Eye (tissue), 1 donor: ENCODE data around the gene SLC45A3.
"Not testable (repeated sequence)": the region's sequence is repeated elsewhere in the genome, so short reads cannot be mapped to it uniquely, and the experiment has no call there.

ENCODE experiments used
- DNase-seq: peaks from one replicate; pipeline ENCODE4 v3.0.0-alpha.2; 2015

The SLC45A3 gene

GRCh38 chr1:205680073-205680851, at the start of gene SLC45A3:
Gene SLC45A3 (minus strand): TSS chr1:205680509. CDS start chr1:205664656, 15,853 bp downstream.
- DNase-seq: peak; percentile 68

GRCh38 chr1:205726619-205727125, 46.4 kb upstream of the SLC45A3 start:
- DNase-seq: no peak

- no peak for DNase-seq
These were observed 45.2 kb upstream of the SLC45A3 start for GRCh38 chr1:205725514-205725913.

GRCh38 chr1:205720740-205721139, 40.4 kb upstream of the SLC45A3 start:
- DNase-seq: not testable (repeated sequence)

- no peak for DNase-seq
These were observed 39.5 kb upstream of the SLC45A3 start for GRCh38 chr1:205719762-205720161.

- no peak for DNase-seq
These were observed 38.7 kb upstream of the SLC45A3 start for GRCh38 chr1:205719015-205719414.

- DNase-seq: no peak
These were observed 36.2 kb upstream of the SLC45A3 start for GRCh38 chr1:205716371-205717132.

- no peak for DNase-seq
These were observed 35.3 kb upstream of the SLC45A3 start for GRCh38 chr1:205715628-205716027.

- DNase-seq: no peak
These were observed 34.6 kb upstream of the SLC45A3 start for GRCh38 chr1:205714906-205715246.

- peak; percentile 24 for DNase-seq
These were observed 34.0 kb upstream of the SLC45A3 start for GRCh38 chr1:205714190-205714905.

- DNase-seq: peak; percentile 92
These were observed 31.1 kb upstream of the SLC45A3 start for GRCh38 chr1:205711105-205712048.

GRCh38 chr1:205710201-205711062, 30.1 kb upstream of the SLC45A3 start:
- no peak for DNase-seq

- no peak for DNase-seq
These were observed 29.3 kb upstream of the SLC45A3 start for GRCh38 chr1:205709640-205710039.

GRCh38 chr1:205709059-205709398, 28.7 kb upstream of the SLC45A3 start:
- DNase-seq: peak; percentile 27

- DNase-seq: no peak
These were observed 26.5 kb upstream of the SLC45A3 start for GRCh38 chr1:205706601-205707502.

- no peak for DNase-seq
These were observed 24.6 kb upstream of the SLC45A3 start for GRCh38 chr1:205704903-205705302.

GRCh38 chr1:205703072-205703471, 22.8 kb upstream of the SLC45A3 start:
- no peak for DNase-seq

GRCh38 chr1:205701891-205702290, 21.6 kb upstream of the SLC45A3 start:
- DNase-seq: no peak

- DNase-seq: no peak
These were observed 21.1 kb upstream of the SLC45A3 start for GRCh38 chr1:205701420-205701819.

GRCh38 chr1:205700865-205701401, 20.6 kb upstream of the SLC45A3 start:
- peak; percentile 63 for DNase-seq
